Activated naive CD8-positive, alpha-beta T cell treated with anti-CD3 and anti-CD28 coated beads, Interleukin-2, amount 50 U/mL, for 16 hours (primary cell): ENCODE data around the gene DHRS13.

ENCODE experiments used
- DNase-seq: peaks from one replicate; pipeline ENCODE4 v3.0.0-alpha.2; 2020; ENCODE audit warnings: low read depth, low spot score

The DHRS13 gene

GRCh38 chr17:28902819-28903545 is at the start of gene DHRS13:
Gene DHRS13 (minus strand): TSS chr17:28903079. CDS start chr17:28902944, 135 bp downstream.
- DNase-seq, result peak; percentile 84

- DNase-seq, result peak; percentile 89
Observed at GRCh38 chr17:28951991-28952975, 49.4 kb upstream of the DHRS13 start.

GRCh38 chr17:28951428-28951990 is 48.6 kb upstream of the DHRS13 start, which contains the start of gene PHF12:
Gene PHF12 (minus strand): TSS chr17:28951518. CDS start chr17:28950960, 558 bp downstream.
- DNase-seq, result peak; percentile 98

- DNase-seq, result no peak
Observed at GRCh38 chr17:28950752-28951427, 48.0 kb upstream of the DHRS13 start.

- DNase-seq, result peak; percentile 25
Observed at GRCh38 chr17:28950017-28950751, 47.3 kb upstream of the DHRS13 start.

- no peak for DNase-seq
Observed at GRCh38 chr17:28949185-28950016, 46.5 kb upstream of the DHRS13 start.

GRCh38 chr17:28948873-28949184 is 46.0 kb upstream of the DHRS13 start:
- no peak for DNase-seq

- DNase-seq, result no peak
Observed at GRCh38 chr17:28948342-28948741, 45.5 kb upstream of the DHRS13 start.

GRCh38 chr17:28947639-28948038 is 44.8 kb upstream of the DHRS13 start:
- DNase-seq, result no peak

GRCh38 chr17:28946239-28946638 is 43.4 kb upstream of the DHRS13 start:
- no peak for DNase-seq

GRCh38 chr17:28944862-28945741 is 42.2 kb upstream of the DHRS13 start:
- no peak for DNase-seq

GRCh38 chr17:28944343-28944742 is 41.5 kb upstream of the DHRS13 start:
- no peak for DNase-seq

- DNase-seq, result no peak
Observed at GRCh38 chr17:28942925-28943324, 40.0 kb upstream of the DHRS13 start.

- no peak for DNase-seq
Observed at GRCh38 chr17:28941251-28941650, 38.4 kb upstream of the DHRS13 start.

- no peak for DNase-seq
Observed at GRCh38 chr17:28940675-28941074, 37.8 kb upstream of the DHRS13 start.

- DNase-seq, result no peak
Observed at GRCh38 chr17:28940142-28940541, 37.3 kb upstream of the DHRS13 start.

GRCh38 chr17:28938552-28938951 is 35.7 kb upstream of the DHRS13 start:
- no peak for DNase-seq

- no peak for DNase-seq
Observed at GRCh38 chr17:28937044-28937729, 34.3 kb upstream of the DHRS13 start.
